ENCODE data around the gene CYBA.

CYBA gene

GRCh38 chr16:88661468-88661867 lies 10.6 kb upstream of the CYBA start:
- DNase-seq, result no peak

GRCh38 chr16:88659160-88659559 lies 8.3 kb upstream of the CYBA start:
- no peak for DNase-seq

- no peak for DNase-seq
These were observed 7.9 kb upstream of the CYBA start for GRCh38 chr16:88658714-88659113.

GRCh38 chr16:88657371-88657770 lies 6.5 kb upstream of the CYBA start:
- no peak for DNase-seq

GRCh38 chr16:88656291-88656980 lies 5.6 kb upstream of the CYBA start:
- no peak for DNase-seq

- no peak for DNase-seq
These were observed 5.0 kb upstream of the CYBA start for GRCh38 chr16:88655733-88656281.

- no peak for DNase-seq
These were observed 4.3 kb upstream of the CYBA start for GRCh38 chr16:88655053-88655732.

GRCh38 chr16:88654363-88655052 lies 3.7 kb upstream of the CYBA start:
- DNase-seq, result no peak

GRCh38 chr16:88653596-88654362 lies 2.9 kb upstream of the CYBA start:
- DNase-seq, result no peak

- no peak for DNase-seq
These were observed 2.2 kb upstream of the CYBA start for GRCh38 chr16:88653101-88653500.

- DNase-seq, result no peak
These were observed 1.9 kb upstream of the CYBA start for GRCh38 chr16:88652762-88653063.

- DNase-seq, result no peak
These were observed 1.3 kb upstream of the CYBA start for GRCh38 chr16:88651989-88652761.

GRCh38 chr16:88651276-88651988 lies 579 bp upstream of the CYBA start:
- DNase-seq, result peak; percentile 84 to 85

- peak; percentile 56 to 69 for DNase-seq
These were observed 717 bp downstream of the CYBA start for GRCh38 chr16:88649924-88650748.

GRCh38 chr16:88649195-88649923 lies 1.5 kb downstream of the CYBA start:
- DNase-seq, result no peak

GRCh38 chr16:88647178-88648070 lies 3.4 kb downstream of the CYBA start:
- DNase-seq, result no peak

- DNase-seq, result no peak
These were observed 4.4 kb downstream of the CYBA start for GRCh38 chr16:88646345-88647034.

GRCh38 chr16:88645941-88646340 lies 4.9 kb downstream of the CYBA start:
- DNase-seq, result no peak

Measured in activated T-cell treated with anti-CD3 and anti-CD28 coated beads, Interleukin-2, amount 50 U/mL, for 48 hours (primary cell).